Epithelial cell of esophagus (primary cell): ENCODE data around the gene RBM43.
"Not testable (repeated sequence)": the region's sequence is repeated elsewhere in the genome, so short reads cannot be mapped to it uniquely, and the experiment has no call there.

Experiments
- DNase-seq: peaks from one replicate; pipeline ENCODE4 v3.0.0; 2010; ENCODE audit warnings: low read depth
- H3K4me3 ChIP-seq: 2 replicates; pipeline ENCODE4 v1.5.1; 2011; ENCODE audit warnings: mild to moderate bottlenecking, low read length, control low read depth
- TF ChIP-seq, protein P1 (sequence below): IDR thresholded peaks from 2 replicates; pipeline ENCODE4 v1.5.1; 2011; ENCODE audit warnings: low read depth, mild to moderate bottlenecking, low read length, control low read depth, inconsistent platforms; ENCODE audit not compliant: insufficient read depth; ENCODE audit errors: missing control alignments

RBM43 gene

DNA sequence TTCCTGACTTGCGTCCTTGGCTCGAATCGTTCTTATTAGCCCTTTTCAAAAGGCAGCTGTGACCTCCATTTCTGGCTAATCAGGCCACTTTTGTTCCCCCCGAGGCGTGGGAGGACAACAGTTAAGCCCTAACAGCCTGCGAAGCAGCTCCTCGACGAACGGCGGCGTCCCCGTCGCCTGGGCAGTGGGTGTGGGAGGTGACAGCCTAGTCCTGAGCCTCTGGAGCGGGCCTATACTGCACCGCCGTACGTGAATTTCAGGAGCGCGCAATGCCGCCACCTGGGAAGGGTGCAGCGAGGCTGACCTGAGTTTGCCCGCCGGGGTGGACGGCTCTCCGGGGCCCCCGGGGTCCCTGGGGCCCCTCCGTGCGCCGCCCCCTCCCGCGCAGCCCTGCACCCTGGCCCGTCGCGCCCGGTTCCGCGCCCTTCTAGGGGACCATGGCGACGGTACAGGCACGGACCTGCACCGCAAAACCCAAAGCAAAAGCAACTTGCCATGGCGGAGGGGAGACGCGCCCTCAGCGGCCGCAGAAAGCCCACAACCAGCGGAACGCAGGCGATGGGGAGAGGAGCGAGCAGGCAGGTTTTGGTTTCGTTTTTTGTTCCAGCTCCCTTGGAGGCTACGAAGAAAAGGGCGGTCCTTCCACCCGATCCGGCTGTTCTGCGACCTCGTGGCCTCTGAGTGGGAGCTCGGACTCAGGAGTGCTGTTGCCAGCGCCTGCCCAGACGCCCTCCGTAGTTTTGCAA is at the start of gene RBM43:
TSS of gene RBM43 (minus strand) at position 633 of the 746 bp plus-strand sequence. CDS start at position 497, 136 bp downstream.
- TF ChIP-seq, protein P1, sequence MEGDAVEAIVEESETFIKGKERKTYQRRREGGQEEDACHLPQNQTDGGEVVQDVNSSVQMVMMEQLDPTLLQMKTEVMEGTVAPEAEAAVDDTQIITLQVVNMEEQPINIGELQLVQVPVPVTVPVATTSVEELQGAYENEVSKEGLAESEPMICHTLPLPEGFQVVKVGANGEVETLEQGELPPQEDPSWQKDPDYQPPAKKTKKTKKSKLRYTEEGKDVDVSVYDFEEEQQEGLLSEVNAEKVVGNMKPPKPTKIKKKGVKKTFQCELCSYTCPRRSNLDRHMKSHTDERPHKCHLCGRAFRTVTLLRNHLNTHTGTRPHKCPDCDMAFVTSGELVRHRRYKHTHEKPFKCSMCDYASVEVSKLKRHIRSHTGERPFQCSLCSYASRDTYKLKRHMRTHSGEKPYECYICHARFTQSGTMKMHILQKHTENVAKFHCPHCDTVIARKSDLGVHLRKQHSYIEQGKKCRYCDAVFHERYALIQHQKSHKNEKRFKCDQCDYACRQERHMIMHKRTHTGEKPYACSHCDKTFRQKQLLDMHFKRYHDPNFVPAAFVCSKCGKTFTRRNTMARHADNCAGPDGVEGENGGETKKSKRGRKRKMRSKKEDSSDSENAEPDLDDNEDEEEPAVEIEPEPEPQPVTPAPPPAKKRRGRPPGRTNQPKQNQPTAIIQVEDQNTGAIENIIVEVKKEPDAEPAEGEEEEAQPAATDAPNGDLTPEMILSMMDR = no peak
- peak; percentile 73 for DNase-seq
- peak within 1 kb of the TSS; percentile 67 for H3K4me3 ChIP-seq

DNA sequence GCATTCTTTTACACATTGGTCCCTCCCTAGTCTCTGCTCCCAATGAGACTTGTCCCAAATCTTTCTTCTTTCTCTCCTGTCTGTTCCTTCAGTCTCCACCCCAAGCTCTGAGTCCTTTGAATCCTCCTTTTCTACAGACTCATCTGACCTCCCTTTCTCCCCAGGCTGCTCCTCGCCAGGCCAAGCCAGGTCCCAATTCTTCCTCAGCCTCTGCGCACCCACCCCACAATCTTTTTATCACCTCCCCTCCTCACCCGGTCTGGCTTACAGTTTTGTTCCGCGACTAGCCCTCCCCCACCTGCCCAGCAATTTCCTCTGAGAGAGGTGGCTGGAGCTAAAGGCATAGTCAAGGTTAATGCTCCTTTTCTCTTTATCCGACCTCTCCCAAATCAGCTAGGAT is 48.6 kb upstream of the RBM43 start:
- not testable (repeated sequence) for H3K4me3 ChIP-seq, DNase-seq

DNA sequence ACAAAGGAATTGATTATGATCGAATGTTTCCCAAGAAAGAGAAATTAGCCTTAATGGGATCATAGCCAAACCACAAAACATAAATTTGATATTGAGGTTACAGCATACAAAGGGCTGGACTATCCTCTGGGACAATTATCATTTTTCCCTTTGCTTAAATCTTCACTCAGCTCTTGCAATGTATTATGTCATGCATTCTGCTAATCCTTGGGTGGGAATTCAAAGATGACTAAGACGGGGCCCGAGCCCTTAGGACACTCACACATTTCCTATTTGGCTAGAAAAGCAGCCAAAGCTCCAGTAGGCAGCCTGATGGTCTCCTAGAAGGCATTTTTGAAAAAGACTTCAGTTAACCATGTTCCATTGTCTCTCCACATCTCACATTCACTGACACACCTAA is 45.0 kb upstream of the RBM43 start:
- peak; percentile 71 for DNase-seq

DNA sequence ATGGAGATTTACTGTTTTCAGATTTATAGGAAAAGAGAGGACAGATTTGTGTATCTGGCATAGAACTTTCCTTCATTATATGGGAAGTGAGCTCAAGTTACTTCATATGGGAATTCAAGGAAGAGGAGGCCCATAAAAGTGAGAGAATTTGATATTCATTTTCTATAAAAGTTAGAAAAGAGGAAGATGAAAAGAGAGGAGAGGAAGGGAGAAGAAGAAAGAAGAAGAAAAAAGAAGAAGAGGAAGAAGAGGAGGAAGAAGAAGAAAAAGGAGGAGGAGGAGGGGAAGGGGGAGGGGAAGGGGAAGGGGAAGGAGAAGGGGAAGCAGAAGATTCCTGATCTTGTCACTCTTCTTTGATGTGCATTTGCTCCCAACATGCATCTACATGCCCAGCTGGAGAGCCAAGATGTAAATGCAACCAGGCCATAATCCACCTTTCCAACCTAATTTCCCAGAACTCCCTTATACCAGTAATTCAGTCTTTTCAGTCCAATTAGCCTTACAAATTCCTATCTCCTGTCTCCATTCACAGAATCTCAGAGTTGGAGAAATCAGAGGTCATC is 43.5 kb upstream of the RBM43 start:
- H3K4me3 ChIP-seq = no peak overlapping the region
- DNase-seq = peak; percentile 13
- TF ChIP-seq, protein P1 = no peak

More for the DNA sequence above, 45.0 kb upstream of the RBM43 start:
- H3K4me3 ChIP-seq = no peak overlapping the region
- TF ChIP-seq, protein P1 = no peak

DNA sequence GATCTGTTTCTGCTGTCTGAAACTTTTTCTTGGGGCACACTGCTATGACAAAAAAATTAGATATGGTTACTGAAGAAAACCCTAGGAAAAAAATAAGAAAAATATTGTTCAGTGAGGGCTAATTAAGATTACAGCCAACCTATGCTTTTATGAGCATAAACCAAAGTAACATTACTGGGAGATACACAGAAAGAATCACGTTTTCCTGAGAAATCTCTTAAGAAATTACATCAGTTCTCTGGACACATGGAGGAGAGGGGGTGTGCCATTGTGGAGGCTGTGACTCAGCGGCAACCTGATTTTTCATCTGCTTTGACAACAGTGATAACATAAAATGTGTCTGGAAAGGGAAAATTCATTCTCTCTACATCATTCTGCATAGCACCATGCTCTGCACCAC is 41.2 kb upstream of the RBM43 start:
- TF ChIP-seq, protein P1 = no peak
- H3K4me3 ChIP-seq = no peak overlapping the region
- DNase-seq = peak; percentile 49

DNA sequence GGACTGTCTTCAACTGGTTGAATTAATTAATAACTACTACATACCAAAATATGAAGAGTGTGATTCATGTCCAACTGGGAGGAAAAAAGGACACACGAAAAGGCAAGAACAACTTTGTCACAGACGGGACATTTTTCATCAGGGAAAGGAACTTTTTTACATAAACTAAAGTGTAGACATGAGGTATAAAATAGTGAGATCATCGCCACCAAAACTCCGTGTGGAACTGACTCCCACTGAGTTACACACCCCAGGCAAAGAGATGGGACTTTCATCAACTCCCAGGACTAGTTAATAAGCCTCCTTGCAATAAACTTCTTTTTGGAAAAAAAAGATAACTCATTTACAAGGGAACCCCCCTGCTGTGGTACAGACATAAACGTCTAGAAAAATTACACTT is 40.7 kb upstream of the RBM43 start:
- DNase-seq = no peak
- TF ChIP-seq, protein P1 = no peak
- H3K4me3 ChIP-seq = no peak overlapping the region

DNA sequence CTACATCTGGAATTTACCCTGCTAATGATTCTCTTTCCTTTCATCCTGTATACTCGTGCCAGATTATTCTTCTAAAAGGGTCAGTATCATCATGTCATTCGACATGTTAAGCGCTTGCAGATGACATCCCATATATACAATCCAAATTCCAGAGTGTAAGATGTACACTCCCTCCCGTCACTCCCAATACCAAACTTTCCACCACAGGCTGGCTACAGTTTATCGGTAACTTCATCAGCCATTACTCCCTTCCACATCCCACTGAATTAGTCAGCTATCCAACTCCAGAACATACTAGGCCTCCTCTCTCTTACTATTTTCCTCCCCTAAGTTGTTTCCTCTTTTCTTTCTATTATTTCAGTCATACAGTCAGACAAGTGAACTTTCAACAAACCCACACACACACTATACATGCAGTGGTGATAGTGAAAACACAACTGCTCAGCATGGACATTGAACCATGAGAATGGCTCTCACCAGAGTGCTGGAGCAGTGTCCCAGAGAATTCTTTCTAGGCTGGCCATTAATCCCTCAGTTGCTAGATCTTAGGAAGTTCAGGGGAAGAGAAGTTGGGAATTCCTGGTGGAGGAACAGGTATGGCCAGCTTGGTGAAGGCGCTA is 38.4 kb upstream of the RBM43 start:
- no peak overlapping the region for H3K4me3 ChIP-seq
- TF ChIP-seq, protein P1 = no peak
- no peak for DNase-seq
